ENCODE data around the gene DUSP12. TPM values are rescaled to one million over a fixed set of nuclear protein-coding genes. Genes with fewer than 3 reads are reported as not detected.
"Not testable (repeated sequence)": the region's sequence is repeated elsewhere in the genome, so short reads cannot be mapped to it uniquely, and the experiment has no call there.

DUSP12 gene
- total RNA-seq, 1 donor from 2014 or later, result 26.2 TPM

DNA sequence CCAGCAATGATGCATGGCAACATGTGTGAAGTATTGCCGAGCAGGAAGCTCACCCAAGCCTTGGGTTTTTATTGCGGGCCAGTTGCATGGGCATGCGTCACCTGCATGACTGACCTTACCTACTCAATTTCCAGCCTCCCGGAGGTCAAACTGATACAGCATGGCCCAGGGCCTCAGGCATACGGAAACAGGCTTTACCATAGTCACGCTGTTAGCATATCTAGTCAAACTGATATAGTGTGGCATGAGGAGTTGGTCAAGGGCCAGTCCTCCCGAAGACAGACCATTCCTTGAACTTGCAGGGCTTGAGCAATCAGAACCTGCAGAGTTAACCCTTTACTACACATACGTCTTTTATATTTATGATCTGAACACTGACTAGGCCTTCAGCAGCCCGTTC, 6.4 kb upstream of the DUSP12 start:
- no peak overlapping the region for H3K4me3 ChIP-seq (ENCODE audit: low read depth, low read length)
- no peak for TF ChIP-seq CTCF (conservative IDR thresholded peaks at IDR 0.05; ENCODE audit: low read depth, low read length)
- no peak for DNase-seq (ENCODE audit: low read depth)

DNA sequence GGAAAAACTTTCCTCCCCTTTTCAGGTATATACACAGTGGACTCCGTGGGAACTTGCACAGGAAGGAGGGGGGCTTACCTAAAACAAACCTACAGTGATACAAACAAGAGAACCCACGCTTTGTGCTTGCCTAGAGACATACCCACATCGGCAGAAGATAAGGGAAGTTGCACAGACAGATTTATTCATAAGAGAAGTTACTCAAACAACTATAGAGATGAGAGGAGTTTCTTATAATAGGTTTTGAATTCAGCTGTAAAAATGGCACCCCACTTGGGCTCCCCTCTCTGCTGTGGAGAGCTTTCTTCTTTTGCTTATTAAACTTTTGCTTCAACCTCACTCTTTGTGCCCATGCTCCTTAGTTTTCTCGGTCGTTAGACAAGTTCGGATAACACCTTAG, 1.8 kb upstream of the DUSP12 start:
- no peak overlapping the region for H3K4me3 ChIP-seq (ENCODE audit: low read depth, low read length)
- no peak for DNase-seq (ENCODE audit: low read depth)
- no peak for TF ChIP-seq CTCF (conservative IDR thresholded peaks at IDR 0.05; ENCODE audit: low read depth, low read length)

DNA sequence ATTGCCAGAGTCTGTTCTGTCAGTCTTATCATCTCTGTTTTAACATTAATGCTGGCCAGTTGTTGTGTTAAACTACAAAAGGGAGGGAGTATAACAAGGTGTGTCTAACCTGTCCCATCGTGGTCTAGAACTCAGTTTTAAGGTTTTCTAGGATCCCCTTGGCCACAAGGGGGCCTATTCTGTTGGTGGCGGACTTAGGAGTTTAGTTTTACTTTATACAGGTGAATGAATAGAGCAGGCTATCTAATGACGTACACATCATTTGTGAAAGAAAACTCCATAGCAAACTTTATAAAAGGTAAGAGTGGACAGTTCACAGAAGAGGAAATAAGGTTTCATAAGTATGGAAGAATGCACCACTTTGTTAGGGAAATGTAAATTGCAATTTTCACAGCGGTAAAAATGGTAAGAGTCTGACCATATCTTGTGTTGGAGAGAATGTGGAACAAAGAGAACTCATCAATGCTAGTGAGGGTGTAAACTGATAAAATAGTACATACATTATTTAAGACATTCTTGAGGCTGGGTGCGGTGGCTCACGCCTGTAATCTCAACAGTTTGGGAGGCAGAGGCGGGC, 14.0 kb downstream of the DUSP12 start:
- no peak overlapping the region for H3K4me3 ChIP-seq (ENCODE audit: low read depth, low read length)
- DNase-seq (ENCODE audit: low read depth), result no peak
- peak; percentile 76 for TF ChIP-seq CTCF (conservative IDR thresholded peaks at IDR 0.05; ENCODE audit: low read depth, low read length)

DNA sequence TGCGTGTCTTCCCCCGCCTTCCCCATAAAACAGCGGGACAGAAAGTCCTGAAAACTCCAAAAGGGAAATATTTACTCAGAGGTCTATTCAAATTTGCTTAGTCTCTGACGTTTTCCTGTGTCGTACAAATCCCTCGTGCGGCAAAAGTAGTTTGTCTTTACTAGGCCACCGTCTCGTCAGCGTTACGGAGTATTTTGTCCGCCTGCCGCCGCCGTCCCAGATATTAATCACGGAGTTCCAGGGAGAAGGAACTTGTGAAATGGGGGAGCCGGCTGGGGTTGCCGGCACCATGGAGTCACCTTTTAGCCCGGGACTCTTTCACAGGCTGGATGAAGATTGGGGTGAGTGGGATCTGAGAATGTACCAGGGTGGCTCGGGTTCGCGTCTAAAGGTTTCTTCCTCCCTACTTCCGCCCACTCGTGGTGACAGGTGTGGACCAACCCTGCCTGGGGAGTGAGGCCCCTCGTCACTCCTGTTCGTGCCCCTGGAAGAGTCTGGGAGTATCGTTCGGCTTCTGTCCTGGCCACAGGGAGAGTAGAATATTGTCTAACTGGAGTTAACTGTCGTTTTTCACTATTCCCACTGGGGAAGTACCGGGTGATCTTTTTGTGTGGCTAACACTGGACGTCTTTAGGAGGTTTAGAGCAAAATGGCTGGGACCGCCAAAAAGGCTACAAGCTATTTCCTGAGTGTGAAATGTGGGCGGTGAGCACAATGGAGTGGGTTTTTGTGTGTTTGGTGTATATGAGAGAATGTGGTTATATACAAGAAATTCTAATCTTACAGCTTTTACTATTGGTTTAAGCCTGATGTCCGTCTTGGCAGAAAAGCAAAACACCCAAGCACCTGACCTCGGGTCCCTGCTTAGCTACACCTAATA, 16.8 kb downstream of the DUSP12 start, which contains the start of gene ATF6:
Gene ATF6 (plus strand): TSS at position 219 of the 880 bp plus-strand sequence. CDS start 41 bp downstream, at position 260.
- peak; percentile 84 for DNase-seq (ENCODE audit: low read depth)
- peak within 1 kb of the TSS; percentile 89 for H3K4me3 ChIP-seq (ENCODE audit: low read depth, low read length)
- TF ChIP-seq CTCF (conservative IDR thresholded peaks at IDR 0.05; ENCODE audit: low read depth, low read length), result peak; percentile 13

DNA sequence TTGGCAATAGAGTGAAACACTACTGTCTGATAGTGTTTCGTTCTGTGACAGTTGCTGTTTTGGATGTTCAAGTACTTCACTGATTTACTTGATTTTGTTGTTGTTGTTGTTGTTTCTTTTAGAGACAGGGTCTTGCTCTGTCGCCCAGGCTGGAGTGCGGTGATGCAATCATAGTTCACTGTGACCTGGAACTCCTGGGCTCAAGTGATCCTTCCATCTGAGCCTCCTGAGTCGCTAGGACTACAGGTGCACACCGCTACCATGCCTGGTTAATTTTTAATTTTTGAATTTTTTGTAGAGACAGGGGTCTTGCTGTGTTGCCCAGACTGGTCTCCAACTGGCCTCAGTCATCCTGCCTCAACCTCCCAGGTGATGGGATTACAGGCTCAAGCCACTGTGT, 18.9 kb downstream of the DUSP12 start:
- no peak for DNase-seq (ENCODE audit: low read depth)
- no peak overlapping the region for H3K4me3 ChIP-seq (ENCODE audit: low read depth, low read length)
- no peak for TF ChIP-seq CTCF (conservative IDR thresholded peaks at IDR 0.05; ENCODE audit: low read depth, low read length)

GRCh38 chr1:161768986-161769672, 19.5 kb downstream of the DUSP12 start:
- no peak overlapping the region for H3K4me3 ChIP-seq (ENCODE audit: low read depth, low read length)
- TF ChIP-seq CTCF (conservative IDR thresholded peaks at IDR 0.05; ENCODE audit: low read depth, low read length), result no peak
- DNase-seq (ENCODE audit: low read depth), result no peak

DNA sequence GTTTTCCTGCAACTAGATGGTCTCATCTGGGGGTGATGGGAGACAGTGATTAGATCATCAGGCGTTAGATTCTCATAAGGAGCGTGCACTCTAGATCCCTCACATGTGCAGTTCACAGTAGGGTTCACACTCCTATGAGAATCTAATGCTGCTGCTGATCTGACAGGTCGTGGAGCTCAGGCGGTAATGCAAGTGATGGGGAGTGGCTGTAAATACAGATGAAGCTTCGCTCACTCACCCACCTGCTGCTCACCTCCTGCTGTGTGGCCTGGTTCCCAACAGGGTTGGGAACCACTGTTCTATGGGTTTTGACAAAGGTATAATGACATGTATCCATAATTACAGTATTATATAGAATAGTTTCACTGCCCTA, 20.1 kb downstream of the DUSP12 start:
- H3K4me3 ChIP-seq (ENCODE audit: low read depth, low read length); DNase-seq (ENCODE audit: low read depth): not testable (repeated sequence)
